Measurements from ENCODE around the gene GAK. TPM values are rescaled to one million over a fixed set of nuclear protein-coding genes. Genes with fewer than 3 reads are reported as not detected.

GAK gene
- polyA plus RNA-seq, 1 donor (not counting 4 experiments of a cell fraction or from before 2014, with no cell fraction given) = 18.4 TPM

DNA sequence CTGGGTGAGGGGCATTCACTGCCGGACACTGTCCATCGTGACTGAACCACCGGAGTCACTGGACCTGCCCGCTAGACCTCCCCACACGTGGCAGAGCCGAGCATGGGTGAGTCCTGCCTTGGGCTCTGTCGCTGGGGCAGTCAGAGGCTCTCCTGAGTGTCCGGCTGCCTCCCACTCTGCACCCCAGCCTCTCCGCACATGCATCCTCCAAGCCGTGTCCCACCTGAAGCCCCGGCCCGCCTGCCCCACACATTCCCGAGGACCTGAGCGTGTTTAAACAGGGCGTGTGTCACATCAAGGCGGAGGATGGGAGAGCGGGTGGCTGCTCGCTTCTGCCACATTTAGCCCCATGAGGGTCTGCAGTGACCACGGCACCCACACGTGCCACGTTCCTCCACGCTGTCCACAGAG, 110.9 kb downstream of the GAK start:
- no peak overlapping the region for H3K4me2 ChIP-seq (ENCODE audit: control insufficient read depth, extremely low read depth, insufficient read depth, low read depth, low read length)
- no peak overlapping the region for H3K9ac ChIP-seq (ENCODE audit: control insufficient read depth, extremely low read depth, insufficient read depth, low read length)
- no peak overlapping the region for H3K27ac ChIP-seq (ENCODE audit: control insufficient read depth, insufficient read depth, low read length)
- peaks cover 58% of the 10 kb centered on the region for H3K27me3 ChIP-seq (ENCODE audit: control insufficient read depth, extremely low read depth, insufficient read depth, low read length)
- no peaks in the 10 kb centered on the region for H3K4me1 ChIP-seq (ENCODE audit: control insufficient read depth, extremely low read depth, insufficient read depth, low read length)
- H3K9me1 ChIP-seq (ENCODE audit: control insufficient read depth, extremely low read depth, insufficient read depth, low read length) = no peaks in the 10 kb centered on the region
- no peaks in the 10 kb centered on the region for H3K36me3 ChIP-seq (ENCODE audit: control insufficient read depth in 2 of 2, extremely low read depth in 1 of 2, insufficient read depth in 2 of 2, low read length in 2 of 2)
- no peak overlapping the region for H3K4me3 ChIP-seq (ENCODE audit: control insufficient read depth in 2 of 3, extremely low read depth in 1 of 3, insufficient read depth in 2 of 3, low read depth in 1 of 3, low read length in 3 of 3)
- no peak for FAIRE-seq
- TF ChIP-seq, protein P1, sequence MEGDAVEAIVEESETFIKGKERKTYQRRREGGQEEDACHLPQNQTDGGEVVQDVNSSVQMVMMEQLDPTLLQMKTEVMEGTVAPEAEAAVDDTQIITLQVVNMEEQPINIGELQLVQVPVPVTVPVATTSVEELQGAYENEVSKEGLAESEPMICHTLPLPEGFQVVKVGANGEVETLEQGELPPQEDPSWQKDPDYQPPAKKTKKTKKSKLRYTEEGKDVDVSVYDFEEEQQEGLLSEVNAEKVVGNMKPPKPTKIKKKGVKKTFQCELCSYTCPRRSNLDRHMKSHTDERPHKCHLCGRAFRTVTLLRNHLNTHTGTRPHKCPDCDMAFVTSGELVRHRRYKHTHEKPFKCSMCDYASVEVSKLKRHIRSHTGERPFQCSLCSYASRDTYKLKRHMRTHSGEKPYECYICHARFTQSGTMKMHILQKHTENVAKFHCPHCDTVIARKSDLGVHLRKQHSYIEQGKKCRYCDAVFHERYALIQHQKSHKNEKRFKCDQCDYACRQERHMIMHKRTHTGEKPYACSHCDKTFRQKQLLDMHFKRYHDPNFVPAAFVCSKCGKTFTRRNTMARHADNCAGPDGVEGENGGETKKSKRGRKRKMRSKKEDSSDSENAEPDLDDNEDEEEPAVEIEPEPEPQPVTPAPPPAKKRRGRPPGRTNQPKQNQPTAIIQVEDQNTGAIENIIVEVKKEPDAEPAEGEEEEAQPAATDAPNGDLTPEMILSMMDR (optimal IDR thresholded peaks at IDR 0.05 in 1 of 3, IDR thresholded peaks at IDR 0.05 in 1 of 3, conservative IDR thresholded peaks at IDR 0.05 in 1 of 3; ENCODE audit: extremely low read depth in 1 of 3, insufficient read depth in 2 of 3, low read length in 3 of 3) = no peak
- TF ChIP-seq EZH2 (IDR thresholded peaks at IDR 0.05; ENCODE audit: low read length) = no peak
- no peaks in the 10 kb centered on the region for H3K79me2 ChIP-seq (ENCODE audit: control insufficient read depth, insufficient read depth, low read length)
- dilution Hi-C loops (cut with MboI; ENCODE audit: extremely low pct_ligation_motif_present, low sequenced_read_pairs) = no loop called here
- H2AFZ ChIP-seq (ENCODE audit: control insufficient read depth, low read length) = no peak overlapping the region
- no peak for DNase-seq (ENCODE audit: low read depth, low spot score)
- H4K20me1 ChIP-seq (ENCODE audit: control insufficient read depth, extremely low read depth, insufficient read depth, low read length) = no peaks in the 10 kb centered on the region
- peaks cover 2% of the 10 kb centered on the region for H3K9me3 ChIP-seq (ENCODE audit: control insufficient read depth, low read depth, low read length)

DNA sequence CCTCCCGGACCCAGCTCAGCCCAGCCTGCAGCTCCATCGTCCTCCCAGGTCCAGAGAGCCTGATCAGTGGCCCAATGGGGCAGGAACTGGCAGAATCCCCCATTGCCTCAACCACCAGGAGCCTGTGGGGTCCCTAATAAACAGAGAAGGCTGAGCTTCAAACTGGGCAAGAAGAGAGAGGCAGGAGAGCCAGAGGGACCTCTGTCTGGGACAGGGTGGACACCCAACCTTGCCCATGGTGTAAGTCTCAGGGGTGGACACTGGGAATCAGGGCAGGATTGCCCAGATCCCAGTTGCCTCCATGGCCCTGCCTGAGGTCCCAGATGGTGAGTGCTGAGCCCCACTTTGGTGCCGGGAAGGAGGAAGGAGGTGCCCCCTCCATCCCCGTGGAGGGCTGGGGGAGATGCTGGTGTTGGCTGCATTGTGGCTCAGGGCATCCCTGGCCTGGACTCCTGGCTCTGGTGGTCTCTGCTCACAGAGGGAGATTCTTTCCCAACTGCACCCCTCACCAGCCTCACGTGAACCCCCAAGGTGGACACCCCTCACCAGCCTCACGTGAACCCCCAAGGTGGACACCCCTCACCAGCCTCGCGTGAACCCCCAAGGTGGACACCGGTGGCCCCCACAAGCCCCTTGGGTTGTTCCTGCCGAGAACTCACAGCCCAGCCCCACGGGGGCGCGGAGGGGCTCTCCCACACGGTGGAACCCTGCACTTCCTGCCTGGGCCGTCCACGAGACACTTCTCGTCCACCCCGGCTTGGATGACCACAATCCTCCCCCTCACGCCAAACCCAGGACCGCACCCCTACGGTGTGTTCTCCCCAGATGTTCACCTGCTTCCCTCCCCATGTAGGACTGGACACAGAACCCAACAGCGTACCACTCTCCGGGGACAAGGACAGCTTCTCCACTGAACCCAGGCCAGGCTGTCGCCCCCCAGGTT, 111.6 kb downstream of the GAK start:
- Histone ChIP-seq H3K79me2 (ENCODE audit: control insufficient read depth, insufficient read depth, low read length) (no peaks in the 10 kb centered on the region), H2AFZ (ENCODE audit: control insufficient read depth, low read length) (no peak overlapping the region), H3K9me3 (ENCODE audit: control insufficient read depth, low read depth, low read length) (peaks cover 2% of the 10 kb centered on the region), H3K9ac (ENCODE audit: control insufficient read depth, extremely low read depth, insufficient read depth, low read length) (no peak overlapping the region), H3K4me1 (ENCODE audit: control insufficient read depth, extremely low read depth, insufficient read depth, low read length) (no peaks in the 10 kb centered on the region), H3K9me1 (ENCODE audit: control insufficient read depth, extremely low read depth, insufficient read depth, low read length) (no peaks in the 10 kb centered on the region), H4K20me1 (ENCODE audit: control insufficient read depth, extremely low read depth, insufficient read depth, low read length) (no peaks in the 10 kb centered on the region), H3K27ac (ENCODE audit: control insufficient read depth, insufficient read depth, low read length) (no peak overlapping the region), H3K36me3 (ENCODE audit: control insufficient read depth in 2 of 2, extremely low read depth in 1 of 2, insufficient read depth in 2 of 2, low read length in 2 of 2) (no peaks in the 10 kb centered on the region), H3K27me3 (ENCODE audit: control insufficient read depth, extremely low read depth, insufficient read depth, low read length) (peaks cover 63% of the 10 kb centered on the region), H3K4me3 (ENCODE audit: control insufficient read depth in 2 of 3, extremely low read depth in 1 of 3, insufficient read depth in 2 of 3, low read depth in 1 of 3, low read length in 3 of 3) (no peak overlapping the region), H3K4me2 (ENCODE audit: control insufficient read depth, extremely low read depth, insufficient read depth, low read depth, low read length) (no peak overlapping the region)
- dilution Hi-C loops (cut with MboI; ENCODE audit: extremely low pct_ligation_motif_present, low sequenced_read_pairs) = no loop called here
- DNase-seq (ENCODE audit: low read depth, low spot score) (no peak), FAIRE-seq (no peak)
- TF ChIP-seq, protein P1 (optimal IDR thresholded peaks at IDR 0.05 in 1 of 3, IDR thresholded peaks at IDR 0.05 in 1 of 3, conservative IDR thresholded peaks at IDR 0.05 in 1 of 3; ENCODE audit: extremely low read depth in 1 of 3, insufficient read depth in 2 of 3, low read length in 3 of 3) = no peak
- no peak for TF ChIP-seq EZH2 (IDR thresholded peaks at IDR 0.05; ENCODE audit: low read length)

Data from keratinocyte (primary cell).